Panc1 (cell line): ENCODE data around the gene MEGF8. TPM values are rescaled to one million over a fixed set of nuclear protein-coding genes. Genes with fewer than 3 reads are reported as not detected.

Experiments used
- ATAC-seq: fragments of 200-7000 bp; cut with Tn5 transposase; 2 replicates; pipeline ENCODE4 v1.9.1; 2020; ENCODE audit warnings: mild to moderate bottlenecking, moderate library complexity
- BruUV-seq: library from RNA; stranded (reverse); fragments of 400-500 nt; replicated peaks from 2 replicates; lab custom pipeline; 2021; lab: Mats Ljungman, UMichigan
- CTCF ChIA-PET: fragments of 300-600 bp; sonication (Branson Sonifier 250); formaldehyde crosslinking; loops from one replicate; lab custom pipeline; 2022; ENCODE audit warnings: antibody characterized with exemption; lab: Charles Lee
- POLR2A ChIA-PET: fragments of 300-600 bp; sonication (Branson Sonifier 250); formaldehyde crosslinking; loops from one replicate; lab custom pipeline; 2022; ENCODE audit warnings: antibody characterized with exemption; lab: Charles Lee
- DNase-seq: peaks from one replicate; pipeline ENCODE4 v3.0.0-alpha.2; 2010; ENCODE audit warnings: low read depth, low spot score
- H3K27ac ChIP-seq: 2 replicates; pipeline ENCODE4 v1.5.1; 2011; ENCODE audit warnings: mild to moderate bottlenecking, low read length, inconsistent platforms
- H3K27me3 ChIP-seq: fragments of 200-500 bp; sonication (Bioruptor generic); 2 replicates; pipeline ENCODE4 v1.6.0; 2014; ENCODE audit warnings: low read length, inconsistent platforms; ENCODE audit not compliant: control insufficient read depth, insufficient read depth
- H3K36me3 ChIP-seq: fragments of 200-500 bp; sonication (Bioruptor generic); 2 replicates; pipeline ENCODE4 v1.5.1; 2014; ENCODE audit warnings: inconsistent platforms, mild to moderate bottlenecking, low read length, moderate library complexity; ENCODE audit not compliant: control insufficient read depth, insufficient read depth
- H3K4me1 ChIP-seq: 2 replicates; pipeline ENCODE4 v1.5.1; 2011; ENCODE audit warnings: inconsistent platforms, mild to moderate bottlenecking, low read length, moderate library complexity; ENCODE audit not compliant: control insufficient read depth, insufficient read depth
- H3K4me3 ChIP-seq, 2 experiments: 2 replicates each; pipeline ENCODE4 v1.5.1; 2011 to 2012; ENCODE audit warnings: low read depth in 2 of 2, low read length in 2 of 2, mild to moderate bottlenecking in 2 of 2, inconsistent platforms in 1 of 2, moderate library complexity in 1 of 2
- H3K9me3 ChIP-seq: fragments of 200-500 bp; sonication (Bioruptor generic); 2 replicates; pipeline ENCODE4 v1.5.1; 2014; ENCODE audit warnings: low read depth, mild to moderate bottlenecking, inconsistent platforms, low read length, moderate library complexity; ENCODE audit not compliant: control insufficient read depth, insufficient read depth
- POLR2AphosphoS5 ChIP-seq: IDR thresholded peaks from 2 replicates; pipeline ENCODE4 v1.6.1; 2012; ENCODE audit warnings: mild to moderate bottlenecking, low read depth, low read length, moderate library complexity
- SIN3A ChIP-seq: IDR thresholded peaks from 2 replicates; pipeline ENCODE4 v1.6.1; 2012; ENCODE audit warnings: low read depth, mild to moderate bottlenecking, low read length, moderate library complexity, borderline replicate concordance; ENCODE audit not compliant: insufficient read depth
- TCF7L2 ChIP-seq: IDR thresholded peaks from 2 replicates; pipeline ENCODE4 v1.6.1; 2011; ENCODE audit warnings: mild to moderate bottlenecking, low read depth, low read length, inconsistent platforms
- in situ Hi-C: cut with HindIII; loops from 2 replicates; pipeline ENCODE4 v1.10.0; 2016; ENCODE audit warnings: low sequenced_read_pairs, low pct_unique_long_range_greater_than_20kb
- intact Hi-C: fragments of 100-400 bp; cut with micrococcal nuclease; formaldehyde crosslinking; loops from one replicate; pipeline ENCODE4 v1.10.0; 2022; ENCODE audit not compliant: unreplicated experiment
- total RNA-seq: library from RNA; stranded (reverse); gene quantifications from one replicate; pipeline ENCODE4 v1.2.1, GENCODE V29; 2021; ENCODE audit not compliant: unreplicated experiment
- TF ChIP-seq, protein P1 (sequence below): fragments of 450-650 bp; IDR thresholded peaks from 2 replicates; pipeline ENCODE4 v1.5.1; 2017; ENCODE audit warnings: mild to moderate bottlenecking
- TF ChIP-seq, protein P2 (sequence below), 2 experiments: IDR thresholded peaks; 2 replicates each; pipeline ENCODE4 v1.6.1; 2011 to 2012; ENCODE audit warnings: low read depth in 2 of 2, control low read depth in 1 of 2, low read length in 1 of 2, mild to moderate bottlenecking in 1 of 2, moderate library complexity in 1 of 2; ENCODE audit not compliant: insufficient read depth in 1 of 2

MEGF8 gene
- total RNA-seq, 1 experiment from 2014 or later: 14.2 TPM

DNA sequence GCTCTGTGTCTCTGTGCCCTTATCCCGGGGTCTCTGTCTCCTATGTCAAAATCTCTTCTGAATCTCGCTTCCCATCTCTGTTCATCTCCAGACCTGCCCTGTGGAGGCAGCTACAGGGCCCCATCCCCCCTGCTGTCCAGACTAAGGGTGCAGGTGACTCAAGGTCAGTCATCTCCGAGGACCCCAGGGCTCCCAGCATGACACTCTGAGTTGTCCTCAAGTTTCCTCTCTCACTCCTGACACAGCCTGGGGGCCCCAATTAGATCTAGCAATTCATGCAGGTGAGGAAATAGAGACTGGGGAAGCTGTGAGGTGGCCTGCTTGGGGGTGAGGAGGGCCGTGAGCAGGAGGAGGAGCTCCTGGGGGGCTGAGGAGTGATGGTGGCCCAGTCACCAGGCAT, 66.7 kb downstream of the MEGF8 start:
- POLR2A ChIA-PET: interaction anchor here (0.6 kb wide), 1 partner anchor 650 kb away, joined by 9 read pairs; no protein-coding TSS in a partner anchor
- Histone ChIP-seq H3K36me3 (no peaks in the 10 kb centered on the region), H3K27ac (no peak overlapping the region), H3K4me3 (no peak overlapping the region), H3K27me3 (no peaks in the 10 kb centered on the region), H3K9me3 (no peaks in the 10 kb centered on the region), H3K4me1 (peaks cover 6% of the 10 kb centered on the region)
- DNase-seq: no peak
- in situ Hi-C loops (no loop called here), intact Hi-C loops (no loop called here)
- no TSS peak for BruUV-seq
- TF ChIP-seq, protein P1, sequence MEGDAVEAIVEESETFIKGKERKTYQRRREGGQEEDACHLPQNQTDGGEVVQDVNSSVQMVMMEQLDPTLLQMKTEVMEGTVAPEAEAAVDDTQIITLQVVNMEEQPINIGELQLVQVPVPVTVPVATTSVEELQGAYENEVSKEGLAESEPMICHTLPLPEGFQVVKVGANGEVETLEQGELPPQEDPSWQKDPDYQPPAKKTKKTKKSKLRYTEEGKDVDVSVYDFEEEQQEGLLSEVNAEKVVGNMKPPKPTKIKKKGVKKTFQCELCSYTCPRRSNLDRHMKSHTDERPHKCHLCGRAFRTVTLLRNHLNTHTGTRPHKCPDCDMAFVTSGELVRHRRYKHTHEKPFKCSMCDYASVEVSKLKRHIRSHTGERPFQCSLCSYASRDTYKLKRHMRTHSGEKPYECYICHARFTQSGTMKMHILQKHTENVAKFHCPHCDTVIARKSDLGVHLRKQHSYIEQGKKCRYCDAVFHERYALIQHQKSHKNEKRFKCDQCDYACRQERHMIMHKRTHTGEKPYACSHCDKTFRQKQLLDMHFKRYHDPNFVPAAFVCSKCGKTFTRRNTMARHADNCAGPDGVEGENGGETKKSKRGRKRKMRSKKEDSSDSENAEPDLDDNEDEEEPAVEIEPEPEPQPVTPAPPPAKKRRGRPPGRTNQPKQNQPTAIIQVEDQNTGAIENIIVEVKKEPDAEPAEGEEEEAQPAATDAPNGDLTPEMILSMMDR: no peak
- TF ChIP-seq TCF7L2: no peak
- TF ChIP-seq SIN3A: no peak
- TF ChIP-seq, protein P2, sequence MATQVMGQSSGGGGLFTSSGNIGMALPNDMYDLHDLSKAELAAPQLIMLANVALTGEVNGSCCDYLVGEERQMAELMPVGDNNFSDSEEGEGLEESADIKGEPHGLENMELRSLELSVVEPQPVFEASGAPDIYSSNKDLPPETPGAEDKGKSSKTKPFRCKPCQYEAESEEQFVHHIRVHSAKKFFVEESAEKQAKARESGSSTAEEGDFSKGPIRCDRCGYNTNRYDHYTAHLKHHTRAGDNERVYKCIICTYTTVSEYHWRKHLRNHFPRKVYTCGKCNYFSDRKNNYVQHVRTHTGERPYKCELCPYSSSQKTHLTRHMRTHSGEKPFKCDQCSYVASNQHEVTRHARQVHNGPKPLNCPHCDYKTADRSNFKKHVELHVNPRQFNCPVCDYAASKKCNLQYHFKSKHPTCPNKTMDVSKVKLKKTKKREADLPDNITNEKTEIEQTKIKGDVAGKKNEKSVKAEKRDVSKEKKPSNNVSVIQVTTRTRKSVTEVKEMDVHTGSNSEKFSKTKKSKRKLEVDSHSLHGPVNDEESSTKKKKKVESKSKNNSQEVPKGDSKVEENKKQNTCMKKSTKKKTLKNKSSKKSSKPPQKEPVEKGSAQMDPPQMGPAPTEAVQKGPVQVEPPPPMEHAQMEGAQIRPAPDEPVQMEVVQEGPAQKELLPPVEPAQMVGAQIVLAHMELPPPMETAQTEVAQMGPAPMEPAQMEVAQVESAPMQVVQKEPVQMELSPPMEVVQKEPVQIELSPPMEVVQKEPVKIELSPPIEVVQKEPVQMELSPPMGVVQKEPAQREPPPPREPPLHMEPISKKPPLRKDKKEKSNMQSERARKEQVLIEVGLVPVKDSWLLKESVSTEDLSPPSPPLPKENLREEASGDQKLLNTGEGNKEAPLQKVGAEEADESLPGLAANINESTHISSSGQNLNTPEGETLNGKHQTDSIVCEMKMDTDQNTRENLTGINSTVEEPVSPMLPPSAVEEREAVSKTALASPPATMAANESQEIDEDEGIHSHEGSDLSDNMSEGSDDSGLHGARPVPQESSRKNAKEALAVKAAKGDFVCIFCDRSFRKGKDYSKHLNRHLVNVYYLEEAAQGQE (IDR thresholded peaks at IDR 0.05; ENCODE audit: insufficient read depth in 1 of 2, low read depth in 2 of 2, low read length in 1 of 2): no peak
- TF ChIP-seq POLR2AphosphoS5: no peak
- CTCF ChIA-PET: no interaction called here
- ATAC-seq: no peak

DNA sequence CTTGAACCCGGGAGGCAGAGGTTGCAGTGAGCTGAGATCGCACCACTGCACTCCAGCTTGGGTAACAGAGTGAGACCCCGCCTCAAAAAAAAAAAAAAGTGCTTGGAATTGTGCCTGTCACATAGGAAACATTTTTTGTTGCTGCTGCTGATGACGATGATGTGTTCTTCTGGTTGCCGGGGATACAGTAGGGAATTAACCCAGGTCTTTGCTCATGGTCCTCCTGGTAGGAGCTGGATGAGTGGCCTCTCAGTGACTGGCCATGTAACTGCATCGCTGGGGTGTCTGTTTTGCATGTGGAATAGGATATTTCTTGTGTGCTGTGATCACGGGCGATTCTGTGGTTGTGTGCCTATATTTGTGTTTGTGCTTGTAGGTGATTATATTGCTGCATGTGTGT, 69.3 kb downstream of the MEGF8 start:
- no peak overlapping the region for H3K27ac ChIP-seq
- intact Hi-C loops: no loop called here
- no peaks in the 10 kb centered on the region for H3K27me3 ChIP-seq
- no peak overlapping the region for H3K4me3 ChIP-seq
- DNase-seq (no peak), ATAC-seq (no peak)
- no peaks in the 10 kb centered on the region for H3K9me3 ChIP-seq
- POLR2A ChIA-PET: no interaction called here
- CTCF ChIA-PET: no interaction called here
- in situ Hi-C loops: no loop called here
- no TSS peak for BruUV-seq
- no peaks in the 10 kb centered on the region for H3K36me3 ChIP-seq
- TF ChIP-seq POLR2AphosphoS5 (no peak), SIN3A (no peak), TCF7L2 (no peak)
- TF ChIP-seq, protein P2 (IDR thresholded peaks at IDR 0.05; ENCODE audit: insufficient read depth in 1 of 2, low read depth in 2 of 2, low read length in 1 of 2): no peak
- TF ChIP-seq, protein P1: no peak
- peaks cover 6% of the 10 kb centered on the region for H3K4me1 ChIP-seq
